Smooth muscle cell (in vitro differentiated cells): Measurements from ENCODE around the gene RPH3AL. TPM values are rescaled to one million over a fixed set of nuclear protein-coding genes. Genes with fewer than 3 reads are reported as not detected.
"Not testable (repeated sequence)": the region's sequence is repeated elsewhere in the genome, so short reads cannot be mapped to it uniquely, and the experiment has no call there.

Experiments
- DNase-seq: peaks from one replicate; lab custom pipeline; 2025; ENCODE audit not compliant: unreplicated experiment; lab: John Stamatoyannopoulos, UW
- H2AFZ ChIP-seq: fragments of 200-600 bp; sonication (generic); 2 replicates; pipeline ENCODE4 v1.6.0; 2016; ENCODE audit warnings: antibody characterized with exemption, low read depth, mild to moderate bottlenecking
- H3F3A ChIP-seq: fragments of 200-600 bp; sonication (generic); 2 replicates; pipeline ENCODE4 v1.6.0; 2017; ENCODE audit warnings: antibody characterized with exemption, low read depth
- H3K27ac ChIP-seq: fragments of 200-600 bp; sonication (generic); 2 replicates; pipeline ENCODE4 v1.5.1; 2016; ENCODE audit warnings: low read depth, mild to moderate bottlenecking
- H3K27me3 ChIP-seq: fragments of 200-600 bp; sonication (generic); 2 replicates; pipeline ENCODE4 v1.6.1; 2016; ENCODE audit warnings: low read depth, mild to moderate bottlenecking
- H3K36me3 ChIP-seq: fragments of 200-600 bp; sonication (generic); 2 replicates; pipeline ENCODE4 v1.5.1; 2016; ENCODE audit warnings: low read depth
- H3K4me1 ChIP-seq: fragments of 200-600 bp; sonication (generic); 2 replicates; pipeline ENCODE4 v1.5.1; 2016; ENCODE audit warnings: low read depth
- H3K4me2 ChIP-seq: fragments of 200-600 bp; sonication (generic); 2 replicates; pipeline ENCODE4 v1.6.0; 2016; ENCODE audit warnings: mild to moderate bottlenecking
- H3K4me3 ChIP-seq: fragments of 200-600 bp; sonication (generic); 2 replicates; pipeline ENCODE4 v1.5.1; 2016; ENCODE audit warnings: mild to moderate bottlenecking
- H3K79me2 ChIP-seq: fragments of 200-600 bp; sonication (generic); 2 replicates; pipeline ENCODE4 v1.6.0; 2016; ENCODE audit warnings: low read depth, mild to moderate bottlenecking
- H3K9ac ChIP-seq: fragments of 200-600 bp; sonication (generic); 2 replicates; pipeline ENCODE4 v1.6.0; 2016; ENCODE audit warnings: low read depth
- H3K9me3 ChIP-seq: fragments of 200-600 bp; sonication (generic); replicated peaks from 2 replicates; pipeline ENCODE4 v1.5.1; 2016; ENCODE audit warnings: low read depth
- H4K20me1 ChIP-seq: fragments of 200-600 bp; sonication (generic); 2 replicates; pipeline ENCODE4 v1.6.0; 2016; ENCODE audit warnings: low read depth
- CTCF ChIP-seq: fragments of 200-600 bp; sonication (generic); IDR thresholded peaks from 2 replicates; pipeline ENCODE4 v1.5.1; 2017; ENCODE audit warnings: borderline replicate concordance, mild to moderate bottlenecking, antibody characterized with exemption; ENCODE audit not compliant: insufficient read depth, poor library complexity, severe bottlenecking
- WGBS: methylation state at CpG from one replicate; pipeline ENCODE4 v1.1.7; 2016; ENCODE audit warnings: low lambda C conversion rate; 5-methylcytosine and 5-hydroxymethylcytosine counted together
- polyA plus RNA-seq: library from polyadenylated mRNA; unstranded; fragments of >200 nt; fragmentation: Nextera tagmentation; extraction: Ambion mirVana; gene quantifications from 2 replicates; pipeline ENCODE4 v1.2.1, GENCODE V29; 2016
- total RNA-seq: library from RNA; depleted of rRNA; stranded (reverse); fragments of >200 nt; gene quantifications from 2 replicates; pipeline ENCODE4 v1.2.3, GENCODE V29; 2014

RPH3AL gene
- total and polyA plus RNA-seq, 2 experiments from 2014 or later: 1.8 to 3.3 TPM

DNA sequence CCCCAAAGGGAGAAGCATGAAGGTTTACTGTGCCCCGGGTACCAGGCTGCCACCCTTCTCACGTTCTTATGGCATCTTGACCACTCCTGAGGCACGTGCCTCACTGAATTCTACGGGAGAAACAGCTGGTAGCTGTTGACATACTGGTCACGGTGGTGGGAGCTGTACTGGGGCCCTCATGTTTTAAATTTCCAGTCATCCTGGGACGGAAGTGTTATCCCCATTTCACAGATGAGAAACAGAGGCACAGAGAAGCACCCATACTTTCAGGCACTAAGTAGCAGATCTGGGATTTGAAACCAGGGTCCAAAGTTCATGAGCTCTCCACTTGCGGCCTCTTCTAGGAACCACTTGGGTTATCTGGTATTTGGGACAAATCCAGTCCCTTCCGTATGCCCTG is 144.8 kb downstream of the RPH3AL start:
- no peaks in the 10 kb centered on the region for H3K4me1 ChIP-seq
- no peaks in the 10 kb centered on the region for H3K9me3 ChIP-seq
- no peaks in the 10 kb centered on the region for H4K20me1 ChIP-seq
- TF ChIP-seq CTCF: no peak
- H2AFZ ChIP-seq: no peak overlapping the region
- H3K9ac ChIP-seq: no peak overlapping the region
- 92% methylated on average over 8 of the region's 8 CpGs for WGBS
- H3K79me2 ChIP-seq: no peaks in the 10 kb centered on the region
- H3K36me3 ChIP-seq: no peaks in the 10 kb centered on the region
- H3K27me3 ChIP-seq: no peaks in the 10 kb centered on the region
- no peak overlapping the region for H3K4me2 ChIP-seq
- no peak overlapping the region for H3K4me3 ChIP-seq
- no peak overlapping the region for H3K27ac ChIP-seq
- no peaks in the 10 kb centered on the region for H3F3A ChIP-seq
- no peak for DNase-seq

GRCh38 chr17:206941-207560 is 145.6 kb downstream of the RPH3AL start:
- no peak overlapping the region for H3K9ac ChIP-seq
- no peaks in the 10 kb centered on the region for H3K79me2 ChIP-seq
- no peaks in the 10 kb centered on the region for H4K20me1 ChIP-seq
- H3K9me3 ChIP-seq: no peaks in the 10 kb centered on the region
- no peak overlapping the region for H3K4me2 ChIP-seq
- 97% methylated on average over 37 of the region's 37 CpGs for WGBS
- no peaks in the 10 kb centered on the region for H3K4me1 ChIP-seq
- no peak overlapping the region for H3K27ac ChIP-seq
- TF ChIP-seq CTCF: no peak
- no peaks in the 10 kb centered on the region for H3F3A ChIP-seq
- H3K36me3 ChIP-seq: no peaks in the 10 kb centered on the region
- no peak overlapping the region for H2AFZ ChIP-seq
- H3K4me3 ChIP-seq: no peak overlapping the region
- DNase-seq: no peak
- H3K27me3 ChIP-seq: no peaks in the 10 kb centered on the region

DNA sequence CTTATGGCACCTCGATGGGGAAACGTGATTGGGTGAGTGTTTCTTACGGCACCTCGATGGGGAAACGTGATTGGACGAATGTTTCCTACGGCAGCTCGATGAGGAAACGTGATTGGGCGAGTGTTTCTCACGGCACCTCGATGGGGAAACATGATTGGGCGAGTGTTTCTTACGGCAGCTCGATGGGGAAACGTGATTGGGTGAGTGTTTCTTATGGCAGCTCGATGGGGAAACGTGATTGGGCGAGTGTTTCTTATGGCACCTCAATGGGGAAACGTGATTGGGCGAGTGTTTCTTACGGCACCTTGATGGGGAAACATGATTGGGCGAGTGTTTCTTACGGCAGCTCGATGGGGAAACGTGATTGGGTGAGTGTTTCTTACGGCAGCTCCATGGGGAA is 146.1 kb downstream of the RPH3AL start:
- H3F3A ChIP-seq, H3K27ac ChIP-seq, H3K9me3 ChIP-seq, H3K4me1 ChIP-seq, H3K27me3 ChIP-seq, H2AFZ ChIP-seq, H3K4me2 ChIP-seq, DNase-seq, H4K20me1 ChIP-seq, H3K79me2 ChIP-seq, H3K4me3 ChIP-seq, H3K36me3 ChIP-seq, H3K9ac ChIP-seq: not testable (repeated sequence)
- WGBS: 95% methylated on average over 27 of the region's 27 CpGs

GRCh38 chr17:205817-206216 is 146.8 kb downstream of the RPH3AL start:
- no peak for TF ChIP-seq CTCF
- Histone ChIP-seq H3K36me3 (no peaks in the 10 kb centered on the region), H3K4me2 (no peak overlapping the region), H3K9ac (no peak overlapping the region), H3K79me2 (no peaks in the 10 kb centered on the region), H4K20me1 (no peaks in the 10 kb centered on the region), H3K4me1 (no peaks in the 10 kb centered on the region), H3K4me3 (no peak overlapping the region), H3K9me3 (no peaks in the 10 kb centered on the region), H3F3A (no peaks in the 10 kb centered on the region), H3K27me3 (no peaks in the 10 kb centered on the region), H2AFZ (no peak overlapping the region), H3K27ac (no peak overlapping the region)
- no peak for DNase-seq
- WGBS: 97% methylated on average over 6 of the region's 6 CpGs
